Measurements from ENCODE around the gene SIGLEC1. TPM values are rescaled to one million over a fixed set of nuclear protein-coding genes. Genes with fewer than 3 reads are reported as not detected.

Gene SIGLEC1
- total and polyA plus RNA-seq, 2 donors (not counting 1 experiment from before 2014, with no cell fraction given): not detected

GRCh38 chr20:3745686-3746173 lies 33.3 kb upstream of the SIGLEC1 start:
- Histone ChIP-seq H3K79me2 (ENCODE audit: control insufficient read depth, insufficient read depth, low read length) (no peaks in the 10 kb centered on the region), H2AFZ (ENCODE audit: low read length) (no peak overlapping the region), H4K20me1 (ENCODE audit: control insufficient read depth, extremely low read depth, insufficient read depth, low read length) (no peaks in the 10 kb centered on the region), H3K4me2 (ENCODE audit: extremely low read depth, insufficient read depth, low read length) (no peak overlapping the region), H3K4me3 (replicated peaks in 1 of 4; ENCODE audit: control extremely low read depth in 1 of 4, insufficient read depth in 1 of 4, low read depth in 3 of 4, low read length in 4 of 4) (no peak overlapping the region), H3K27ac (ENCODE audit: insufficient read depth, low read length) (no peak overlapping the region), H3K9me3 (ENCODE audit: control insufficient read depth, insufficient read depth, low read depth, low read length) (no peaks in the 10 kb centered on the region), H3K36me3 (ENCODE audit: control insufficient read depth, insufficient read depth, low read length) (no peaks in the 10 kb centered on the region), H3K4me1 (ENCODE audit: control insufficient read depth, extremely low read depth, insufficient read depth, low read length) (no peaks in the 10 kb centered on the region), H3K9ac (ENCODE audit: insufficient read depth, low read length) (no peak overlapping the region), H3K27me3 (ENCODE audit: control insufficient read depth, insufficient read depth, low read length) (no peaks in the 10 kb centered on the region)
- TF ChIP-seq CTCF (conservative IDR thresholded peaks at IDR 0.05 in 1 of 2, IDR thresholded peaks at IDR 0.05 in 1 of 2; ENCODE audit: low read depth in 1 of 2, low read length in 2 of 2) (no peak), EZH2 (IDR thresholded peaks at IDR 0.05; ENCODE audit: low read length, missing control alignments) (no peak)
- DNase-seq (ENCODE audit: low read depth in 2 of 2): no peak

GRCh38 chr20:3744806-3745685 lies 32.6 kb upstream of the SIGLEC1 start:
- Histone ChIP-seq H2AFZ (ENCODE audit: low read length) (no peak overlapping the region), H3K4me2 (ENCODE audit: extremely low read depth, insufficient read depth, low read length) (no peak overlapping the region)

More at GRCh38 chr20:3744806-3745685, 32.6 kb upstream of the SIGLEC1 start:
- Histone ChIP-seq H3K4me3 (replicated peaks in 1 of 4; ENCODE audit: control extremely low read depth in 1 of 4, insufficient read depth in 1 of 4, low read depth in 3 of 4, low read length in 4 of 4) (no peak overlapping the region), H4K20me1 (ENCODE audit: control insufficient read depth, extremely low read depth, insufficient read depth, low read length) (no peaks in the 10 kb centered on the region), H3K9me3 (ENCODE audit: control insufficient read depth, insufficient read depth, low read depth, low read length) (no peaks in the 10 kb centered on the region), H3K79me2 (ENCODE audit: control insufficient read depth, insufficient read depth, low read length) (no peaks in the 10 kb centered on the region), H3K4me1 (ENCODE audit: control insufficient read depth, extremely low read depth, insufficient read depth, low read length) (no peaks in the 10 kb centered on the region), H3K9ac (ENCODE audit: insufficient read depth, low read length) (no peak overlapping the region), H3K27me3 (ENCODE audit: control insufficient read depth, insufficient read depth, low read length) (no peaks in the 10 kb centered on the region), H3K27ac (ENCODE audit: insufficient read depth, low read length) (no peak overlapping the region), H3K36me3 (ENCODE audit: control insufficient read depth, insufficient read depth, low read length) (no peaks in the 10 kb centered on the region)
- peak in 1 of 2 donors; percentile 50 for DNase-seq (ENCODE audit: low read depth in 2 of 2)
- no peak for TF ChIP-seq EZH2 (IDR thresholded peaks at IDR 0.05; ENCODE audit: low read length, missing control alignments)
- no peak for TF ChIP-seq CTCF (conservative IDR thresholded peaks at IDR 0.05 in 1 of 2, IDR thresholded peaks at IDR 0.05 in 1 of 2; ENCODE audit: low read depth in 1 of 2, low read length in 2 of 2)

Measured in fibroblast of lung (primary cell).